Activated CD4-positive, alpha-beta T cell treated with anti-CD3 and anti-CD28 coated beads for 48 hours (primary cell): ENCODE data around the gene GGA1.
A peak's percentile ranks its signal among the peaks of the same experiment; 100 is the strongest.
"Not testable (repeated sequence)": the region's sequence is repeated elsewhere in the genome, so short reads cannot be mapped to it uniquely, and the experiment has no call there.

ENCODE experiments used
- DNase-seq: peaks from one replicate; pipeline ENCODE4 v3.0.0-alpha.2; 2020

The GGA1 gene

GRCh38 chr22:37610153-37610475 lies 1.5 kb downstream of the GGA1 start:
- DNase-seq, result not testable (repeated sequence)

GRCh38 chr22:37610480-37611129 lies 2.0 kb downstream of the GGA1 start:
- DNase-seq, result no peak

GRCh38 chr22:37611207-37611606 lies 2.6 kb downstream of the GGA1 start:
- no peak for DNase-seq

GRCh38 chr22:37616201-37617083 lies 7.8 kb downstream of the GGA1 start:
- DNase-seq, result no peak

GRCh38 chr22:37617431-37617830 lies 8.8 kb downstream of the GGA1 start:
- no peak for DNase-seq

GRCh38 chr22:37618072-37618656 lies 9.5 kb downstream of the GGA1 start:
- no peak for DNase-seq

GRCh38 chr22:37618674-37619073 lies 10.0 kb downstream of the GGA1 start:
- no peak for DNase-seq

- DNase-seq, result no peak
Observed at GRCh38 chr22:37619991-37620390, 11.4 kb downstream of the GGA1 start.

- DNase-seq, result no peak
Observed at GRCh38 chr22:37621352-37621860, 12.8 kb downstream of the GGA1 start.

GRCh38 chr22:37623075-37624016 lies 14.7 kb downstream of the GGA1 start:
- peak; percentile 82 for DNase-seq

GRCh38 chr22:37624017-37624365 lies 15.4 kb downstream of the GGA1 start:
- no peak for DNase-seq

- DNase-seq, result no peak
Observed at GRCh38 chr22:37624876-37625275, 16.2 kb downstream of the GGA1 start.

- DNase-seq, result no peak
Observed at GRCh38 chr22:37625737-37626136, 17.1 kb downstream of the GGA1 start.

- no peak for DNase-seq
Observed at GRCh38 chr22:37626144-37626543, 17.5 kb downstream of the GGA1 start.

GRCh38 chr22:37626556-37627075 lies 18.0 kb downstream of the GGA1 start:
- no peak for DNase-seq

GRCh38 chr22:37627121-37627520 lies 18.5 kb downstream of the GGA1 start:
- DNase-seq, result no peak

- peak; percentile 63 for DNase-seq
Observed at GRCh38 chr22:37627545-37627944, 18.9 kb downstream of the GGA1 start.

GRCh38 chr22:37628830-37629229 lies 20.2 kb downstream of the GGA1 start:
- DNase-seq, result no peak

GRCh38 chr22:37629928-37630327 lies 21.3 kb downstream of the GGA1 start:
- DNase-seq, result no peak

- no peak for DNase-seq
Observed at GRCh38 chr22:37630839-37631435, 22.3 kb downstream of the GGA1 start.

- DNase-seq, result no peak
Observed at GRCh38 chr22:37631448-37632173, 23.0 kb downstream of the GGA1 start.
